GM12865 (cell line): ENCODE results near the gene LMO2.

Experiments used
- DNase-seq: peaks from one replicate; pipeline ENCODE4 v3.0.0; 2010; ENCODE audit warnings: low read depth
- H3K4me3 ChIP-seq: 2 replicates; pipeline ENCODE4 v1.5.1; 2011; ENCODE audit warnings: mild to moderate bottlenecking, low read depth, low read length, control low read depth
- CTCF ChIP-seq: IDR thresholded peaks from 2 replicates; pipeline ENCODE4 v1.5.1; 2011; ENCODE audit warnings: low read length, control low read depth, low read depth, inconsistent platforms; ENCODE audit not compliant: insufficient read depth; ENCODE audit errors: missing control alignments

The LMO2 gene

GRCh38 chr11:33891714-33892327, at the start of gene LMO2:
TSS of gene LMO2 (minus strand) at chr11:33892076. CDS start at chr11:33869716, 22,360 bp downstream.
- DNase-seq = no peak
- no peak within 1 kb of the TSS for H3K4me3 ChIP-seq
- no peak for TF ChIP-seq CTCF

GRCh38 chr11:33940538-33940815, 48.6 kb upstream of the LMO2 start:
- TF ChIP-seq CTCF = no peak
- DNase-seq = no peak
- H3K4me3 ChIP-seq = no peak overlapping the region

- TF ChIP-seq CTCF = no peak
- no peak overlapping the region for H3K4me3 ChIP-seq
- DNase-seq = no peak
These were observed 45.1 kb upstream of the LMO2 start for GRCh38 chr11:33936725-33937604.

- DNase-seq = no peak
- TF ChIP-seq CTCF = no peak
- H3K4me3 ChIP-seq = no peak overlapping the region
These were observed 43.9 kb upstream of the LMO2 start for GRCh38 chr11:33935461-33936456.

- no peak overlapping the region for H3K4me3 ChIP-seq
- no peak for TF ChIP-seq CTCF
These were observed 43.1 kb upstream of the LMO2 start for GRCh38 chr11:33935005-33935404.

GRCh38 chr11:33934450-33934849, 42.6 kb upstream of the LMO2 start:
- no peak for TF ChIP-seq CTCF
- DNase-seq = no peak
- H3K4me3 ChIP-seq = no peak overlapping the region

More at GRCh38 chr11:33935005-33935404, 43.1 kb upstream of the LMO2 start:
- DNase-seq = no peak
